Ovary (tissue), 3 donors: Measurements from ENCODE around the gene SMIM44.

Experiments
- POLR2A ChIP-seq: fragments of 450-650 bp; IDR thresholded peaks from one replicate; pipeline ENCODE4 v1.6.1; 2017; ENCODE audit warnings: antibody characterized with exemption, mild to moderate bottlenecking, moderate library complexity
- TF ChIP-seq, protein P1 (sequence below), 3 donors: fragments of 450-650 bp in 2 of 3; fragments of 200-600 bp in 1 of 3; IDR thresholded peaks; one replicate each; pipeline versions ENCODE4 v1.5.1 to v1.8.0; 2016 to 2022; ENCODE audit warnings: antibody characterized with exemption in 3 of 3, mild to moderate bottlenecking in 1 of 3
- donor health status: DM: no; HTN: no; CAD: no.

DNA sequence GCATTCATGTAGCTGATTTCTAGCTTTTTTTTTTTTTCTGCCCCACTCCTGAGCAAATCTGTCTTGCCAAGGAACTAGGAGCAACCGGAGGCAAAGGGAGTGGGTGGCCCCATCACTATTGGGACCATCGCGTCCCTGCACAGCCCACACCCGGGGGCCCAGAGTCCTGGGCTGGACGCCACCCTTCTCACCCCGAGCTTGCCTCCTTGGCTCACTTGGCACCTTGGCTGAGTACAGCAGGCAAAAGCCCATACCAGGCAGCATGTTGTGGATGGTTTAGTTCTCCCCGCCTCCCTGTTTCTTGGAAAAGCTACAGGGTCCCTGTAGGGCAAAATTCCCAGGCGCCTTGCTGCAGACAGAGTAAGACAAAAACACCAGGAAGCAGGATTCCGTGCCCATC is 16.6 kb downstream of the SMIM44 start:
- TF ChIP-seq, protein P1, sequence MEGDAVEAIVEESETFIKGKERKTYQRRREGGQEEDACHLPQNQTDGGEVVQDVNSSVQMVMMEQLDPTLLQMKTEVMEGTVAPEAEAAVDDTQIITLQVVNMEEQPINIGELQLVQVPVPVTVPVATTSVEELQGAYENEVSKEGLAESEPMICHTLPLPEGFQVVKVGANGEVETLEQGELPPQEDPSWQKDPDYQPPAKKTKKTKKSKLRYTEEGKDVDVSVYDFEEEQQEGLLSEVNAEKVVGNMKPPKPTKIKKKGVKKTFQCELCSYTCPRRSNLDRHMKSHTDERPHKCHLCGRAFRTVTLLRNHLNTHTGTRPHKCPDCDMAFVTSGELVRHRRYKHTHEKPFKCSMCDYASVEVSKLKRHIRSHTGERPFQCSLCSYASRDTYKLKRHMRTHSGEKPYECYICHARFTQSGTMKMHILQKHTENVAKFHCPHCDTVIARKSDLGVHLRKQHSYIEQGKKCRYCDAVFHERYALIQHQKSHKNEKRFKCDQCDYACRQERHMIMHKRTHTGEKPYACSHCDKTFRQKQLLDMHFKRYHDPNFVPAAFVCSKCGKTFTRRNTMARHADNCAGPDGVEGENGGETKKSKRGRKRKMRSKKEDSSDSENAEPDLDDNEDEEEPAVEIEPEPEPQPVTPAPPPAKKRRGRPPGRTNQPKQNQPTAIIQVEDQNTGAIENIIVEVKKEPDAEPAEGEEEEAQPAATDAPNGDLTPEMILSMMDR (IDR thresholded peaks at IDR 0.05) = no peak
- no peak for TF ChIP-seq POLR2A
